22Rv1 (cell line): ENCODE results near the gene DUSP18.
"Not testable (repeated sequence)": the region's sequence is repeated elsewhere in the genome, so short reads cannot be mapped to it uniquely, and the experiment has no call there.

Experiments used
- H3K27ac ChIP-seq: fragments of 450-650 bp; 2 replicates; pipeline ENCODE4 v1.5.1; 2017
- CTCF ChIP-seq: fragments of 450-650 bp; IDR thresholded peaks from 2 replicates; pipeline ENCODE4 v1.5.1; 2017; ENCODE audit warnings: mild to moderate bottlenecking
- ZFX ChIP-seq: fragments of 450-650 bp; IDR thresholded peaks from 2 replicates; pipeline ENCODE4 v1.6.1; 2017; ENCODE audit warnings: antibody characterized with exemption, borderline replicate concordance

DUSP18 gene

GRCh38 chr22:30691204-30691603 lies 23.5 kb upstream of the DUSP18 start:
- no peak overlapping the region for H3K27ac ChIP-seq
- TF ChIP-seq CTCF (no peak), ZFX (no peak)

- no peak overlapping the region for H3K27ac ChIP-seq
- TF ChIP-seq CTCF (no peak), ZFX (no peak)
These were observed 21.9 kb upstream of the DUSP18 start for GRCh38 chr22:30689622-30690021.

- H3K27ac ChIP-seq = no peak overlapping the region
- TF ChIP-seq ZFX (no peak), CTCF (no peak)
These were observed 19.7 kb upstream of the DUSP18 start for GRCh38 chr22:30687358-30687757.

GRCh38 chr22:30685178-30685577 lies 17.5 kb upstream of the DUSP18 start:
- H3K27ac ChIP-seq = no peak overlapping the region
- TF ChIP-seq ZFX (no peak), CTCF (no peak)

GRCh38 chr22:30681831-30682230 lies 14.2 kb upstream of the DUSP18 start:
- no peak overlapping the region for H3K27ac ChIP-seq
- no peak for TF ChIP-seq ZFX
- no peak for TF ChIP-seq CTCF

GRCh38 chr22:30680991-30681770 lies 13.5 kb upstream of the DUSP18 start:
- TF ChIP-seq CTCF = no peak
- no peak for TF ChIP-seq ZFX
- H3K27ac ChIP-seq = no peak overlapping the region

- not testable (repeated sequence) for H3K27ac ChIP-seq
These were observed 12.4 kb upstream of the DUSP18 start for GRCh38 chr22:30679895-30680690.

- H3K27ac ChIP-seq = not testable (repeated sequence)
These were observed 8.9 kb upstream of the DUSP18 start for GRCh38 chr22:30676565-30676964.
